Measurements from ENCODE around the gene WBP1.
A peak's percentile ranks its signal among the peaks of the same experiment; 100 is the strongest.
"Not testable (repeated sequence)": the region's sequence is repeated elsewhere in the genome, so short reads cannot be mapped to it uniquely, and the experiment has no call there.

Gene WBP1

DNA sequence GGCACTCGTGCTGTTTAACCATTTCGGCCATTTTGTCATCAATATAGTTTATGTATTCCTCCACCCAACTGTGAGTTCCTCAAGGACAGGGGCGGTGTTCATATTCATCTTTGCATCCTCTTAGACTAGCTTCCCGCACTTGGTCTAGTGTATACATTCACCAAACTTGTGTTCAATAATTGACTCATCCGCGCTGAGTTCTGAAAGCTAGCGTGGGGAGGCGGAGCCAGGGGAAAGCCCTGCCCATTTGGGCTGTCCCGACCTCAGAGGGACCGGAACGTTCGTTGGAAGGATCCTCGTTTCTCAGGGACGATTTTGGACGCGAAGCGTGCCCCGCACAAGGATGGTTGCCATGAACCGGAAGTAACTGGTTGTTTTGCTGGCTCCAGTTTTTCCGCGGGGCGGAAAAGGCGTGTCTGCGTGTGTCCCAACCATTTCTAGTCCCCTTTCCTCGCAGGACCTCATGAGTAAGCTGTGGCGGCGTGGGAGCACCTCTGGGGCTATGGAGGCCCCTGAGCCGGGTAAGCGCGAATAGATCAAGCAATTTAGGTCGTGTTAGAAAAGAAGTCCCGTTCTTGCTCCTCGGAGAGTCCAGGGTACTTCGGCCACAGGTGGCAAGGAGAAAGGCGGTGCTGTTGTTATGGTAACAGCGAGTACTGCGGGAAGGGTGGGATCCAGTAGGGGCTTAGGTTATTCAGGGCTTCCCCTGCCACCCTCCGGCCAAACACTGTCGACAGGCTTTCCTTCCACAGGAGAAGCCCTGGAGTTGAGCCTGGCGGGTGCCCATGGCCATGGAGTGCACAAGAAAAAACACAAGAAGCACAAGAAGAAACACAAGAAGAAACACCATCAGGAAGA, 3.4 kb upstream of the WBP1 start, which contains the start of gene INO80B:
Gene INO80B, plus strand, starts transcription at position 434 of the 858 bp plus-strand sequence. Its CDS starts 30 bp downstream, at position 464.
- peak; percentile 94 for DNase-seq (ENCODE audit: low read depth)

DNA sequence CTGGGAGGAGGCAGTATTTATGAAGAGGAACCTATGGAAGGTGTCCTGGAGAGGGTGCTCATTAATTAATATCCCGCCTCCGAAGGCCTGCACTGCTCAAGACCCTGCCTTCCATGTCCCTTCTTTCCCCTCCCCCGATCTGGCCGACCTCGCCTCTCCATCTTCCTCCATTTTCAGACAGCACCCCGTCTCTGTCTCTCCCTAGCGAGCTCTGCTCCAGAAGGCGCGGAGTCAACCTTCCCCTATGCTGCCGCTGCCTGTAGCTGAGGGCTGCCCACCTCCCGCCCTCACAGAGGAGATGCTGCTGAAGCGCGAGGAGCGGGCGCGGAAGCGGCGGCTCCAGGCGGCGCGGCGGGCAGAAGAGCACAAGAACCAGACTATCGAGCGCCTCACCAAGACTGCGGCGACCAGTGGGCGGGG, 1.1 kb upstream of the WBP1 start:
- DNase-seq (ENCODE audit: low read depth) = no peak

DNA sequence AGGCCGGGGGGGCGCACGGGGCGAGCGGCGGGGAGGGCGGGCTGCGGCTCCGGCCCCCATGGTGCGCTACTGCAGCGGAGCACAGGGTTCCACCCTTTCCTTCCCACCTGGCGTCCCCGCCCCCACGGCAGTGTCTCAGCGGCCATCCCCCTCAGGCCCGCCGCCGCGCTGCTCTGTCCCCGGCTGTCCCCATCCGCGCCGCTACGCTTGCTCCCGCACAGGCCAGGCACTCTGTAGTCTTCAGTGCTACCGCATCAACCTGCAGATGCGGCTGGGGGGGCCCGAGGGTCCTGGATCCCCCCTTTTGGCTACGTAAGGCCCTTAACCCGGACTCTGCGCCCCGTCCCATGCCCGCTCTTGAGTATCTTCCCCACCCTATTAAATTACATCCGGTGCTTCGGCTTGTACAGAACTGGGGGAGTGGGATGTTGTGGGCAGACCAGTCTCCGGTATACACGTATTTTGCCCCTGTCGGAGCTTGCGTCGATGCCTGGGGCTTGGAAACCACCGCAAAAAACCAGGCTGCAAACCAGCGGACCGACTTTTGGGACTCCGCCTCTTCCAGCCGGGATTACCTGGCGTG, 598 bp upstream of the WBP1 start:
- peak; percentile 63 for DNase-seq (ENCODE audit: low read depth)

DNA sequence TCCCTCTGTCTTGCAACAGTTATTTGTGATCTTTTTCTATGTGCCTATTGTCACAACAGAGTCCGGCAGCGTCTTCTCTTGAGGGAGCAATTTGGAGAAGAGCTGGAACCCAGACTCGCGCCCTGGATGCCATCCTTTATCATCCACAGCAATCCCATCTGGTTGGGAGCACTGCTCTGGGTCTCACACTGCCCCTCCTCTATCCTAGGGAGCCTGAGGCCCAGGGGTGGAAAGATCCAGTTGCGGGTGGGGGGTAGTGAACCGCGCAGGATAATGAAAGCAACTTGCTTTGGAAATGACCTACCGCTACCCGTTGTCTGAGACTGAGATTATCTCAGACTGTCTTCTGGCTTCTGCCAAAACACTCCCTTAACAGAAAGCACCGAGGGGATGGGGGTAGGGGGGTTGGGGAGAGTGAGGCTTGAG, 713 bp downstream of the WBP1 start:
- no peak for DNase-seq (ENCODE audit: low read depth)

DNA sequence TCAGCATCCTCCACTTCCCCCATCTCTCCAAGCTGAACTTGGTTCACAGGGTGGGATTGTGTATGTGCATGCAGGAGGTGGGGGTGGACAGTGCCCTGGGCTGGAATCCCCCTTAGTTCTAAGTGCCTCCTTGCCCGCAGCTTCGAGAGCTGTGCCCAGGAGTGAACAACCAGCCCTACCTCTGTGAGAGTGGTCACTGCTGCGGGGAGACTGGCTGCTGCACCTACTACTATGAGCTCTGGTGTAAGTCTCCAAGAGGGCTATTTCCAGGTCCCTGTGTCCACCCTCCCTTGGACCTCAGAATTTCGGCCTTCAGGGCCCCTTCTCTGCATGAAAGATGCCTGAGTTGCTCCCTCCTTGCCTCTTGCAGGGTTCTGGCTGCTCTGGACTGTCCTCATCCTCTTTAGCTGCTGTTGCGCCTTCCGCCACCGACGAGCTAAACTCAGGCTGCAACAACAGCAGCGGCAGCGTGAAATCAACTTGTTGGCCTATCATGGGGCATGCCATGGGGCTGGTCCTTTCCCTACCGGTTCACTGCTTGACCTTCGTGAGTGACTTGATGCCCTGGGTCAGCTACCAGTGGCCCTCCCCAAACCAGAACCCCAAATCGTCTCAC, 1.4 kb downstream of the WBP1 start:
- not testable (repeated sequence) for DNase-seq (ENCODE audit: low read depth)

DNA sequence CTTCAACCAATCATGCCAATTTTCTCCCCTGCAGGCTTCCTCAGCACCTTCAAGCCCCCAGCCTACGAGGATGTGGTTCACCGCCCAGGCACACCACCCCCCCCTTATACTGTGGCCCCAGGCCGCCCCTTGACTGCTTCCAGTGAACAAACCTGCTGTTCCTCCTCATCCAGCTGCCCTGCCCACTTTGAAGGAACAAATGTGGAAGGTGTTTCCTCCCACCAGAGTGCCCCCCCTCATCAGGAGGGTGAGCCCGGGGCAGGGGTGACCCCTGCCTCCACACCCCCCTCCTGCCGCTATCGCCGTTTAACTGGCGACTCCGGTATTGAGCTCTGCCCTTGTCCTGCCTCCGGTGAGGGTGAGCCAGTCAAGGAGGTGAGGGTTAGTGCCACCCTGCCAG, 1.9 kb downstream of the WBP1 start:
- DNase-seq (ENCODE audit: low read depth) = not testable (repeated sequence)

DNA sequence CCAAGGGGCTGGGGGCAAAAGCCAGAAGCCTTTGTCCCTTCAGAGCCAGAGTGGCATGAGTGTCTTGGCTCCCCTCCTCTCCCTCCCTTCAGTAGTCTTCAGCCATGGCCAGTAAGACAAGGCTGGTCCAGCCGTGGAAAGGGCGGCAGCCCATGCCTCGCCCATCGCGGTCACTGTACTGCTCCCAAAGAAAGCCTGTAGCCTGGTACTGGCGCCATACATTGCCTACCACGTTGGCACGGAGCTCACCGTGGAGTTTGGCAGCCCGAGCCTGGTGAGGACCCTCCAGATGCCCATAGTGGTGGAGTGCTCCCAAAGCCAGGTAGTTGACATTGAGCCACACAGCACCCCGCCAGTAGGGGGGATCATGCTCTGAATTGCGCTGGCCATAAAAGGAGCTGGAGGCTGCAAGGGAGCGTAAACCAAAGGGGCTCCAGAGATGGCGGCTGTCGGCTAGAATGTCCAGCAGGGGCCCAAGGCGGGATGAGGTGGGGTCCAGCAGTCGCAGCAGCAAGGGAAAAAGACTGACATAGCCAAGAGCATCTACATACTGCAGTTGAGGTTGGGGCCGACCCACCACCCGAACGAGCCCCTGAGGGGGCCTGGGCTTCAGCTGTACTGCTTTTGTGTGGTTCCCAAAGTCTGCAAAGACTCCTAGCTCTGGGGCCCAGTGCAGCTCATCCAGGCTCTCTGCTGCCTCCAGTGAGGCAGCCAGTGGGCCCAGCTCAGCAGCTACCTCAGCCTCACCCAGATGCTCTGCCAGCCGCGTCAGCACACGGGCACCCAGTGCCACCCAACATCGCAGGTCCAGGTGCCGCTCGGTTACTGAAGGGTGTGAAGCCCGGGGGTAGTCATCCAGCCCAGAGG, 3.2 kb downstream of the WBP1 start:
- DNase-seq (ENCODE audit: low read depth) = no peak

DNA sequence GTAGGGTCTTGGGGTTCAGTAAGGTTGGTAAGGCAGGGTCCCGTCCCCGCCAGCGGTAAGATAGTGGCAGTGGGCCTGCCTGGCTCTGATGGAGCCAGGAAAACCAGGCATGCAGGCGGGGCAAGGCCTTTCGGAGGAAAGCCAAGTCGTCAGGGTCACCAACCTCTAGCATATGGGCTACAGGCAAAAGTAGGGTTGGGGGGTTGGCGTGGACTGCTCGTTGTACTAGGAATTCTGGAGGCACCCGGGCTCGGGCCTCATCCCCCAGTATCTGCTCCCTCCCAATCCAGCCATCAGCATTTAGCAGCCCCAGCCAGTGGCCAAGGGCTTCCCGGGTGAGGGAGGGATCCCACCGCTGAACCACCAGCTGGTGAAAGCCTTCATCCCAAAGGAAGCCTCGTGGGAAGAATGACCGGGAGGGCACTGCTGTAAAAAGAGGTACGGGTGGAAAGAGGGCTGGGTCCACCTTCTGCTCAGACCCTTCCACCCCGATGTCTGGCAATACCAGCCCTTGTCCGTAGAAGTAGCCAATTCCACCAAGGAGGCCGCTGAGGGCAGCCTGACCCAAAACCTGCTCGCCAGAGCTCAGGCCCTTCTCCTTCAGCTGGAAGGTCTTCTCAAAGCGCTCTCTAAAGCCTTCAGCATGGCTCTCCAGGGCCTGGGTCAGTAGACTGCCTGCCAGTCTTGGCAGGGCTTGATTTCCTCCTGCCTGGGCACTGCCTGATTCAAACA, 4.0 kb downstream of the WBP1 start:
- DNase-seq (ENCODE audit: low read depth) = no peak

DNA sequence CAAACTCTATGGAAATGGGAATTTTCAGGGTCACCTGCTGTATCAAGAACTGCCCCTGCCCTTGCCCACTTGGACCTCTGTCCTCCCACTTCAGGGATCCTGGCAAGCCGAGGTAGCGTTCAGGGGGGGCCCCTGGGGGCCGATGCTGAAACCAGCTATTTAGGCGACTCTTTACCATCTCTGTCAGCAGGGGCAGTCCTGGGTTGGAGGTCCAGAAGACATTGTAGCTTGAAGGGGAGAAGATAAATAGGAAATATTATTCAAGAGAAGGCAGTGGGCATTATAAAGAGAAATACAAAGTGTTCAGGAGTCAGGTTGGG, 4.5 kb downstream of the WBP1 start:
- no peak for DNase-seq (ENCODE audit: low read depth)

DNA sequence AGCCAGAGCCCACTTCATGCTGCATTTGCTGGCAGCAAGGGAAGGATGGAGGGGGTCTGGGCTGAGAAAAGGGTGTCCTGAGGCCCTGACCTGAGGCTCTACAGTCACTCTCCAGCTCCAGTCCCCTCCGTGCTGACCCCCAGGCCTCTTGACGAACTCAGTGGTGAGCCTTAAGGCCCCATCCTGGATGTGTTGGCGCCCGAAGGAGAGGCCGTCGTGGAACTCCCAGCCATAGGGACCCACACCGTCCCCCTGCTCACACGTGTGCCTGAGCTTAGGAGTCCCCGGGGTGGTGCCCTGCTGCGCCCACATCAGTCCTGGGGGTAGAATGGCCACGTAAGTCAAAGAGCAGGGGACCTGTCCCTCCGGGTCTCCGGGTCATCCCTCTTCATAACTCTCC, 6.2 kb downstream of the WBP1 start:
- no peak for DNase-seq (ENCODE audit: low read depth)

DNA sequence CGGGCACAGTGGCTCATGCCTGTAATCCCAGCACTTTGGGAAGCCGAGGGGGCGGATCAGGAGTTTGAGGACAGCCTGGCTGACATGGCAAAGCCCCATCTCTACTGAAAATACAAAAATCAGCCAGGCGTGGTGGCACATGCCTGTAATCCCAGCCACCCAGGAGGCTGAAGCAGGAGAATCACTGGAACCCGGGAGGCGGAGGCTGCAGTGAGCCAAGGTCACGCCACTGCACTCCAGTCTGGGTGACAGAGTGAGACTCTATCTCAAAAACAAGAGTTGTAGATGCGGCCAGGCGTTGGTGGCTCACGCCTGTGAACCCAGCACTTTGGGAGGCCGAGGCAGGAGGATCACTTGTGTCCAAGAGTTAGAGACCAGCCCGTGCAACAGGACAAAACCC, 12.5 kb downstream of the WBP1 start:
- DNase-seq (ENCODE audit: low read depth) = not testable (repeated sequence)

DNA sequence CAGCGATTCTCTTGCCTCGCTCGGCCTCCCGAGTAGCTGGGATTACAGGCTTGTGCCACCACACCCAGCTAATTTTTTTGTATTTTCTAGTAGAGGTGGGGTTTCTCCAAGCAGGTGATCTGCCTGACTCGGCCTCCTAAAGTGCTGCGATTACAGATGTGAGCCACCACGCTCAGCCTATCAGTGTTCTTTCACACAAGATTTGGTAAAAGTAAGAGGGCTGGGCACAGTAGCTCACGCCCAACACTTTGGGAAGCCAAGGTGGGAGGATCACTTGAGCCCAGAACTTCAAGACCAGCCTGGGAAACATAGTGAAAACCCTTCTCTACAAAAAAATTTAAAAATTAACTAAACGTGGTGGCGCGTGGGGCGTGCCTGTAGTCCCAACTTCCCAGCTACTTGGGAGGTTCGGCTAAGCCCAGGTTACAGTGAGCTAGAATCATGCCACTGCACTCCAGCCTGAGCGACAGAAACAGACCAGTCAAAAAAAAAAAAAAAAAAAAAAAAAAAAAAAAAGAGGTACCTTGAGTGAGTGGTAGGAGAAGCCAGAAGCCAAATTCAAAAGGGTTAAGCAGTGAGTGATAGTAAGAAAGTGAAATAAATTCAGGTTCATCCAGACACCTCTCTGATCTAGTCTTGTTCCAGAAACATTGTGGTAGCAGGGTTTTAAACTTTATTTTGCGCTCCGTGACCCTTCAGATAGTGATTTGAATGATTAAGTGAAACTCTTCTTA, 13.3 kb downstream of the WBP1 start:
- DNase-seq (ENCODE audit: low read depth) = no peak

DNA sequence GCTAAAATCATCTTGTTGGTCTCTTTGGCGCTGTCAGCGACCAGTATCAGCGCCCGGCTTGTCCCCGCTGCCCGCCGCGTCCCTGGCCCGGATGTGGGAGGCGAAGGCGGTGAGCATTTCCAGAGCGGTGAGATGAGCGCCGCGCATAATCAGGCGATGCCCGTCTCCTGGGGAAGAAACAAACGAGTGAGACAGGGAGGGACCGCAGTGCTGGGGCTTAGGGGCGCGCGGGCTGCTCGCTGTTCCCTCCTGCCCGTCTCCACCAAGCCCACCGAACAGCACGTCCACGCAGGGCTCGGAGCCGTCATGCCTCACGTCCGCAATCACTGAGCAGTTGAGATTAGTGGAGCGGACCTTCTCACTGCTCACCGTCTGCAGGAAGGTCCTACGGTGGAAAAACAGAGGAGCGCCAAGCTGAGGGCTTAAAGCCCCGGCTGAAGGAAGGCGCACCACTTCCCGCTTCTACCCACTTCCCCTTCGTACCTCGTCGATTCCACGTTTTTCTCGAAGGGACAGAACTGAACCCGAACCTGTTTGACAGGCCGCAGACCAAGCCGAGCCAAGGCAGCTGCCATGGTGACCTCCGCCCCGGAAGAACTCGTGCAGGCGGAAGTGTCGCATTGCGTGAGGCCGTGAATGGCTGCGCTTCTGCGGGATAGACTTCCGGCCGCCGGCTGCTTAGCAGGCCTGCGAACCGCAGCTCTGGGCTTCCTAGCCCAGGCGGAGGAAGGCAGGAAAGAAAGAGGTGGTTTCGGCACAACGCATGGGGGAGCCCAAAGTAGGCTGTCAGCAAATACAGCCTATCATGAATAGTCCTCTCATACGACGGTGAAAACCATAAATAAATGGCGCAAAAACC, 14.1 kb downstream of the WBP1 start, which contains the start of gene MRPL53:
Gene MRPL53, minus strand, starts transcription at position 595 of the 859 bp plus-strand sequence. Its CDS starts 20 bp downstream, at position 575.
- peak; percentile 92 for DNase-seq (ENCODE audit: low read depth)

DNA sequence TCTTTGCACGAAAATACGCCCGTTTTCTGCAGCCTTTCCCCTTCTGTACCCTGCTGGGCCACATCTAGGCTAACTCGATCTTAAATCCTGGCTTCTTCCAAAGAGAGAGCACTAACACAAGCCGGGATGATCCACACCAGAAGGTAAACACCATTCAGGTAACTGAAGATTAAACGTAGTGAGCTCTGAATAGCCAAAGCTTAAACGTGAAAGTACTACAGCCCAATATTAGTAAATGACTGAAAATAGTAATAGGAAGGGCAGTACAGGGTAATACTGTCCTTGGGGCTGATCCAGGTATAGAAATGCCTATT, 14.7 kb downstream of the WBP1 start:
- no peak for DNase-seq (ENCODE audit: low read depth)

DNA sequence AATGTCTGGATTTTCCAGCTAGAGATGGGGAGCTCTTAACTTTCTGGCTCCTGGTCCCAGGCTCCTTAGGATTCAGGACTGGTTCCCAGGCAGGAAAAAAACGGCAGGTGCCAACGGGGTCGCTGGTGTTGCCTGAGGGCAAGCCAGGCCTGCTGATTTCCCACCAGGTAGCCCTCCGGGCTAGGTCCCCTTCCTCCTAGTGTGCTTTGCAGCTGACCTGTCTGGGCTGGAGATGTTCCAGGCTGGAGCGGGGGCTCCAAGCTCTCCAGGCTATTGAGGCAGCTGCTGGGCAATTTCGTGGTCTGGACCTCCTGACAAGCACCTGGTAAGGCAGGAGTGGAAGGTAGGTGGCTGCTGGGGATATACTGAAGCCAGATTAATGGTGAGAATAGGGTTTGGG, 16.2 kb downstream of the WBP1 start:
- DNase-seq (ENCODE audit: low read depth) = no peak

DNA sequence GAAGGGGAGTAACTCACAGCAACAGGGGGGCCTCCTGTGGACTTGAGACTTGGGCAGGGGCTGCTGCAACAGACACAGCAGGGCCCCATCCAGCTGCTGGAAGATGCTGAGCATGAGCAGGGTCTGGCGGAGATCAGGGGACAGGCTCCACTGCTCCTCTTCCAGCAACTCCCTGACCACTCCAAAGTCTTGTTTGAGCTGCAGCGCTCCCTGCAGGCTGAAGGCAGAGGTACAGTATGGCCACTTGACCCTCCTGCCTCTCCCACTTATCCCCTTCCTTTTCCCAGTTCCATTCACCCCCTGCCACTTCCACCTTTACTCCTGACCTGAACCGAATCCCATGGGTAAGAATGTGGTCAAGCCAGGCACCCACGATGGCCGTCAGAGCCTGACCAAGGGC, 16.7 kb downstream of the WBP1 start:
- no peak for DNase-seq (ENCODE audit: low read depth)

DNA sequence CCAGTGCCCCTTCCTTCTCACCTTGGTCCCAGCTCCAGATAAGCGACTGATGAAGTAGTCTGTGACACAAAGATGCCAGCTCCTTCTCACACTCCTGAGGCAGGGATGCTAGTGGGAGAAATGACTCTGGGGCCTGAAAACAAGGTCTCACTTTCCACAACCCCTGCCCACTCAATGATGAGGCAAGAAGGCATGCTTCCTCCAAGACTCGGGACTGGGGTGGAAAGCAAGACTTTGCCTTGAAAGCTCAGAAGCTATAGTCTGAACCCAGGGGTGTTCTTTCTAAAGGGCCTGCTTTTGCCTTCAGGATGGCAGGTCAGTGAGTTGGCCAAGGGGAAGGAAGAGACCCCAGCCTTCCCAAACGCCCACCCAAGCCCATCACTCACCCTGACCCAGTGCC, 23.2 kb downstream of the WBP1 start:
- no peak for DNase-seq (ENCODE audit: low read depth)

DNA sequence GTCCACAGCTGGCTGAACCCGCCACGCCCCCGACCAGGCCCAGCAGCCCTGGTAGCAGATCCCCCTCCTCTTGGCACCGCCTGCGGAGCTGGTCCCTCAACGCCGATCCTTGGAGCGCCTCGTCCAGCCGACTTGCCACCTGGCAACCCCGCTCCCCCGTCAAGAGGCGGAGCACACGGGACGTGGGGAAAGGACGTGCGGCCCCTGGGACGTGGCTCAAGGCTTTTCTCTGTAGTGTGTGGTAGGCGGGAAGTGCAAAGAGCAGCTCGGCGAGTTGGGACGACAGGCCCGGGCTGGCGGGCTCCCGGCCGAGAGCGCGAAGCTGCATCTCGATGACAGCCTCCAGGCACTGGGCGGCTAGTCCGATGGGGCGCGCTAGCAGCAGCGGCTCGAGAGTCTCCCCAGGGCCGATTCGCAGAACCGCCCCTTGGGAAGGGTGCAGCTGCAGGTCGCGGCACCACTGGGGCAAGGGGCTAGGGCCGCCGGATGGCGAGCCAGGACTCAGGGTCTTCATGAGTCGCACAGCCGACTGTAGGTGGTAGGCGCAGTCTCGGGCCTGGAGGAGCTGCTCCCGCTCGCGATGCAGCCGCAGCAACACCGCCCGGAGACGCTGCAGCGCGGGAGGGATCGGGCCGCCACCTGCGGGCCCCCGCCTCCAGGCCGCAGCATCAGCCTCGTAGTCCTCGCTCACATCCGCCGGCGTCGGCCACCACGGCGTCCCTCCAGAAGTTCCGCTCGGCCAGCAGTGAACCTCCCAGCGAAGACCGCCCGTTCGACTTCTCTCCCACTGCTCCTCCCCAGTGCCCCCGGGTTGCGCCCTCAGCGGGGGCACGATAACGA, 23.9 kb downstream of the WBP1 start:
- DNase-seq (ENCODE audit: low read depth) = no peak
